ENCODE results near the gene CCDC110. TPM values are rescaled to one million over a fixed set of nuclear protein-coding genes. Genes with fewer than 3 reads are reported as not detected.

CCDC110 gene
- 0.05 TPM in 1 of 2 replicates, not detected in the other for polyA plus RNA-seq (2012; rRNA removed)
- polyA plus RNA-seq (2012; cell fraction: cytosol; rRNA removed): 0.05 and 0.12 TPM in 2 replicates
- polyA plus RNA-seq (2012; cell fraction: nucleus; rRNA removed): 0.05 TPM in 1 of 2 replicates, not detected in the other

DNA sequence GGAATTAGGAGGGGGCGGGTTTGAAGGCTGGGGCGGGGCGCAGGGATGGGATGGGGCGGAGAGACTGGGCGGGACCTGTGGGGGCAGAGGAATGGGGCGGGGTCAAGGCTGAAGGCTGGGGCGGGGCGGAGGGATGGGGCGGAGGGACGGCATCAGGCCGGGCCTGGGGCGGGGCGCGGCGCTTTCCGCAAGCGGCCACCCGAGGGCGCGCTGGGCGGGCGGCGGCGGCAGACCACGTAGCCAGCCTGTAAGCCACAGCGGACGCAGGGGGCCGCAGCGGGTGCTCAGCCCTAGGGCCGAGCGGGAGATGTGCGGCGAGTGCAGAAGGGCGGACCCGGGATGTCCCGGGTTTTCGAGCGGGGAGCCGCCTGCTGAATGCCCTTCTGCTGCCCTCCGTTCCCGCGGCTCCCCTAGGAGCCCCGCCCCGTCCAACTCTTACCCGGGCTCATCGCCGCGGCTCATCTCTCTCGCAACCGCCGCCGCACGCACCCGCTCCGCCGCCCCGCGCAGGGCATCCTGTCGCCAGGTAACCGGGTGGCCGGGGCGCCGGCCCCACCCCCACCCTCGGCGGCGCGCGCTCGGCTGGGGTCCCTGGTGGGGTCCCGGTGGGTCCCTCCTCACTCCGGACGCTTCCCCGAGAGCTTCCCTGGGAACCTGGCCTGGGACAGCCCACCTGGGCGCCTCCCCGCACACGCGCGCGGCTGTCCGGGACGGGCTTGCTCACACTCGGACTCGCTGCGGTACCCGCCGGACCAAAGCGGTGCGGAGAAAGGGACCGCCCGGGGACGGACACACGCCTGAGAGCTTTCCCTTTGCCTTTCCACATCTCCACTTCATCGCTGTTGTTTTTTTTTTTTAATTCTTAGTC is at the start of gene CCDC110:
TSS of gene CCDC110 (minus strand) at position 499 of the 868 bp plus-strand sequence. CDS start at position 449, 50 bp downstream.
- peak within 1 kb of the TSS; percentile 82 to 83 for H3K4me3 ChIP-seq (ENCODE audit: low read depth in 2 of 2, low read length in 1 of 2)
- H3K4me2 ChIP-seq: peak within 1 kb of the TSS; percentile 98
- no peaks in the 10 kb centered on the region for H3K9me2 ChIP-seq
- POLR2A ChIA-PET: no interaction called here
- no peaks in the 10 kb centered on the region for H3K36me3 ChIP-seq (replicated peaks in 1 of 2; ENCODE audit: control insufficient read depth in 1 of 2, insufficient read depth in 2 of 2, low read length in 1 of 2)
- 2% methylated on average over 36 of the region's 93 CpGs for whole genome bisulfite sequencing (ENCODE audit: low lambda C conversion rate)
- peaks cover 10% of the 10 kb centered on the region for H3F3A ChIP-seq (replicated peaks; ENCODE audit: insufficient read depth)
- peak within 1 kb of the TSS; percentile 97 for H2AFZ ChIP-seq (ENCODE audit: low read depth)
- CTCF ChIA-PET: interaction anchor here (0.6 to 3.9 kb wide), 14 partner anchors 9 to 569 kb away, joined by 3 to 30 read pairs (median 3); no protein-coding TSS in a partner anchor
- TF ChIP-seq MEF2A (IDR thresholded peaks at IDR 0.05; ENCODE audit: borderline replicate concordance, low read depth): no peak
- peak; percentile 66 for TF ChIP-seq RAD21 (IDR thresholded peaks at IDR 0.05; ENCODE audit: low read length)
- TF ChIP-seq ELF1 (IDR thresholded peaks at IDR 0.05): no peak
- no peak for TF ChIP-seq TEAD4 (IDR thresholded peaks at IDR 0.05; ENCODE audit: borderline replicate concordance, insufficient read depth)
- TF ChIP-seq CHD2 (IDR thresholded peaks at IDR 0.05; ENCODE audit: low read length, partially characterized antibody): peak; percentile 17
- no peak for TF ChIP-seq RFX5 (IDR thresholded peaks at IDR 0.05; ENCODE audit: low read length)
- no peak for TF ChIP-seq MXI1 (IDR thresholded peaks at IDR 0.05; ENCODE audit: low read depth, low read length)
- TF ChIP-seq, protein P1, sequence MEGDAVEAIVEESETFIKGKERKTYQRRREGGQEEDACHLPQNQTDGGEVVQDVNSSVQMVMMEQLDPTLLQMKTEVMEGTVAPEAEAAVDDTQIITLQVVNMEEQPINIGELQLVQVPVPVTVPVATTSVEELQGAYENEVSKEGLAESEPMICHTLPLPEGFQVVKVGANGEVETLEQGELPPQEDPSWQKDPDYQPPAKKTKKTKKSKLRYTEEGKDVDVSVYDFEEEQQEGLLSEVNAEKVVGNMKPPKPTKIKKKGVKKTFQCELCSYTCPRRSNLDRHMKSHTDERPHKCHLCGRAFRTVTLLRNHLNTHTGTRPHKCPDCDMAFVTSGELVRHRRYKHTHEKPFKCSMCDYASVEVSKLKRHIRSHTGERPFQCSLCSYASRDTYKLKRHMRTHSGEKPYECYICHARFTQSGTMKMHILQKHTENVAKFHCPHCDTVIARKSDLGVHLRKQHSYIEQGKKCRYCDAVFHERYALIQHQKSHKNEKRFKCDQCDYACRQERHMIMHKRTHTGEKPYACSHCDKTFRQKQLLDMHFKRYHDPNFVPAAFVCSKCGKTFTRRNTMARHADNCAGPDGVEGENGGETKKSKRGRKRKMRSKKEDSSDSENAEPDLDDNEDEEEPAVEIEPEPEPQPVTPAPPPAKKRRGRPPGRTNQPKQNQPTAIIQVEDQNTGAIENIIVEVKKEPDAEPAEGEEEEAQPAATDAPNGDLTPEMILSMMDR (IDR thresholded peaks at IDR 0.05): peak; percentile 57
- TF ChIP-seq TAF1 (IDR thresholded peaks at IDR 0.05; ENCODE audit: borderline replicate concordance, low read depth, low read length): no peak
- peak; percentile 67 for TF ChIP-seq SMC3 (IDR thresholded peaks at IDR 0.05; ENCODE audit: low read depth, low read length)
- TF ChIP-seq, protein P2, sequence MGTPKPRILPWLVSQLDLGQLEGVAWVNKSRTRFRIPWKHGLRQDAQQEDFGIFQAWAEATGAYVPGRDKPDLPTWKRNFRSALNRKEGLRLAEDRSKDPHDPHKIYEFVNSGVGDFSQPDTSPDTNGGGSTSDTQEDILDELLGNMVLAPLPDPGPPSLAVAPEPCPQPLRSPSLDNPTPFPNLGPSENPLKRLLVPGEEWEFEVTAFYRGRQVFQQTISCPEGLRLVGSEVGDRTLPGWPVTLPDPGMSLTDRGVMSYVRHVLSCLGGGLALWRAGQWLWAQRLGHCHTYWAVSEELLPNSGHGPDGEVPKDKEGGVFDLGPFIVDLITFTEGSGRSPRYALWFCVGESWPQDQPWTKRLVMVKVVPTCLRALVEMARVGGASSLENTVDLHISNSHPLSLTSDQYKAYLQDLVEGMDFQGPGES (IDR thresholded peaks at IDR 0.05; ENCODE audit: low read depth, low read length): no peak
- TF ChIP-seq JUND (IDR thresholded peaks at IDR 0.05): no peak
- H4K20me1 ChIP-seq (ENCODE audit: insufficient read depth): no peaks in the 10 kb centered on the region
- peaks cover 0 to 7% of the 10 kb centered on the region in 2 experiments; a peak in 2 of 4 replicates for H3K4me1 ChIP-seq (ENCODE audit: control insufficient read depth in 1 of 2, insufficient read depth in 2 of 2, low read depth in 1 of 2, low read length in 1 of 2)
- H3K27ac ChIP-seq (ENCODE audit: low read depth in 2 of 2, low read length in 1 of 2): no peak within 1 kb of the TSS
- H3K9me3 ChIP-seq: no peaks in the 10 kb centered on the region
- DNase-seq: peak; percentile 99
- no peaks in the 10 kb centered on the region for H3K27me3 ChIP-seq (ENCODE audit: insufficient read depth)
- H3K79me2 ChIP-seq (ENCODE audit: insufficient read depth): no peaks in the 10 kb centered on the region
- peak within 1 kb of the TSS; percentile 72 for H3K9ac ChIP-seq

DNA sequence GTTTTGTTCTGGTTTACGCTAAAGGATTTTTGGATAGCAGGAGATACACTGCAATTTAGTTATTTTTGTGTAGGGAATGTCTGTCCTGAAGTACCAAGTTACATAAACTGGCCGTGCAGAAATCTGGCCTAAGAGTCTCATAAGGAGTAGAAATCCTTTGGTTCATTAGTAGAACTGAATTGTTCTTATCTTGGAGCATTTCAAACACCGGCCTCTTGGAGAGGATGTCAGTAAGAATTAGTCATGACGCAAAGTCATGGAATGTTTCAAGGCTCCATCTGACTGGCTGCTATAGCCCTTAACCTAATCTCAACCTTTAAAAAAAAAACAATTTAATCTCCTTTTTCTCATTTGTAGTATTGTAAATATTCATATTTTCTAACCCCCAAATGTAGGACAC is 48.6 kb upstream of the CCDC110 start:
- no peak for TF ChIP-seq ELF1 (IDR thresholded peaks at IDR 0.05)
- TF ChIP-seq SIN3A (IDR thresholded peaks at IDR 0.05; ENCODE audit: borderline replicate concordance, low read depth, low read length): no peak
- no peak for TF ChIP-seq FOXJ3 (CRISPR knock-in tag; IDR thresholded peaks at IDR 0.05)
- TF ChIP-seq SMC3 (IDR thresholded peaks at IDR 0.05; ENCODE audit: low read depth, low read length): no peak
- TF ChIP-seq EZH2phosphoT487 (IDR thresholded peaks at IDR 0.05; ENCODE audit: borderline replicate concordance, low read depth): no peak
- TF ChIP-seq JUND (IDR thresholded peaks at IDR 0.05): no peak
- 70% methylated on average over 4 of the region's 4 CpGs for WGBS (ENCODE audit: low lambda C conversion rate)
- no peak for DNase-seq

More for the DNA sequence above, 48.6 kb upstream of the CCDC110 start:
- no peaks in the 10 kb centered on the region for H3K9me3 ChIP-seq
- no peak overlapping the region for H3K27ac ChIP-seq (ENCODE audit: low read depth in 2 of 2, low read length in 1 of 2)
- no peaks in the 10 kb centered on the region for H3K4me1 ChIP-seq (ENCODE audit: control insufficient read depth in 1 of 2, insufficient read depth in 2 of 2, low read depth in 1 of 2, low read length in 1 of 2)
- no peak overlapping the region for H3K9ac ChIP-seq
- no peaks in the 10 kb centered on the region; the same call in 1 of the 2 replicates for H3K79me2 ChIP-seq (ENCODE audit: insufficient read depth)
- ChIA-PET CTCF (interaction anchor here (0.7 kb wide), 1 partner anchor 12 kb away, joined by 3 read pairs; no protein-coding TSS in a partner anchor), POLR2A (no interaction called here)
- no peaks in the 10 kb centered on the region for H3F3A ChIP-seq (replicated peaks; ENCODE audit: insufficient read depth)
- H3K27me3 ChIP-seq (ENCODE audit: insufficient read depth): no peaks in the 10 kb centered on the region
- H3K4me2 ChIP-seq: no peak overlapping the region
- no peaks in the 10 kb centered on the region for H4K20me1 ChIP-seq (ENCODE audit: insufficient read depth)
- no peak overlapping the region for H2AFZ ChIP-seq (ENCODE audit: low read depth)
- no peak overlapping the region for H3K4me3 ChIP-seq (ENCODE audit: low read depth in 2 of 2, low read length in 1 of 2)
- H3K9me2 ChIP-seq: no peaks in the 10 kb centered on the region
- H3K36me3 ChIP-seq (replicated peaks in 1 of 2; ENCODE audit: control insufficient read depth in 1 of 2, insufficient read depth in 2 of 2, low read length in 1 of 2): no peaks in the 10 kb centered on the region
